Measurements from ENCODE around the gene TMEM229B. TPM values are rescaled to one million over a fixed set of nuclear protein-coding genes. Genes with fewer than 3 reads are reported as not detected.

TMEM229B gene
- total and polyA plus RNA-seq, 2 of the 4 experiments (the other 2 are of a cell fraction) = under 0.01 TPM; not detected in 1

DNA sequence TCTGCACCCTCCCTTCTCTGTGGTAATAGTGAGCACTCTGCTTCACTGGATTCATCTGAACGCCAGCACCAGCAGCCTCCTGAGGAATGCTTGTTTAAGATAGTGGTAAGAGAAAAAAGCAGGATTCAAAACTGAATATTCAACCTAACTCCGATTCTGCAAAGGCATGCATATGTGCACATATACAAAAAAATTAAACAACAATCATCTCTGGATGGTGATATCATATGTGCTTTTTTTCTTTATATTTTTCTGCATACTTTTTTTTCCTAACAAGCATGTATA lies 9.8 kb downstream of the TMEM229B start:
- ChIA-PET CTCF (no interaction called here), POLR2A (ENCODE audit: unreplicated experiment) (no interaction called here)
- Histone ChIP-seq H3K27me3 (ENCODE audit: control insufficient read depth, insufficient read depth, low read length) (peaks cover 29% of the 10 kb centered on the region), H3K4me3 (ENCODE audit: insufficient read depth, low read depth, low read length) (no peak overlapping the region), H4K5ac (ENCODE audit: low read depth, low read length) (no peak overlapping the region), H3K36me3 (ENCODE audit: control insufficient read depth, insufficient read depth, low read length) (no peaks in the 10 kb centered on the region), H2BK5ac (ENCODE audit: low read depth, low read length, poor library complexity, severe bottlenecking) (no peak overlapping the region), H3K79me1 (ENCODE audit: low read depth in 1 of 2, low read length in 2 of 2) (no peaks in the 10 kb centered on the region), H3K27ac (ENCODE audit: insufficient read depth, low read length) (no peak overlapping the region), H3K56ac (ENCODE audit: extremely low read depth, insufficient read depth, low read length) (no peak overlapping the region), H4K91ac (ENCODE audit: insufficient read depth, low read depth, low read length) (no peak overlapping the region), H4K20me1 (ENCODE audit: insufficient read depth, low read length) (no peaks in the 10 kb centered on the region), H3K4me1 (ENCODE audit: control insufficient read depth, insufficient read depth, low read length) (no peaks in the 10 kb centered on the region), H2AK9ac (replicated peaks; ENCODE audit: low read depth, low read length, poor library complexity) (no peak overlapping the region), H2BK15ac (ENCODE audit: low read depth, low read length) (no peak overlapping the region), H2BK20ac (ENCODE audit: low read depth, low read length) (no peak overlapping the region), H3K9me1 (ENCODE audit: insufficient read depth, low read length) (no peaks in the 10 kb centered on the region), H3K9ac (ENCODE audit: low read depth, low read length) (no peak overlapping the region), H2BK120ac (ENCODE audit: low read depth, low read length) (no peak overlapping the region), H3K14ac (replicated peaks; ENCODE audit: low read depth, low read length) (no peak overlapping the region), H2AK5ac (ENCODE audit: low read depth, low read length) (no peak overlapping the region), H3K4me2 (ENCODE audit: low read depth, low read length) (no peak overlapping the region), H3K9me3 (ENCODE audit: control insufficient read depth, insufficient read depth, low read length) (no peaks in the 10 kb centered on the region), H3K23ac (ENCODE audit: low read depth, low read length) (no peak overlapping the region), H3K18ac (ENCODE audit: low read depth, low read length) (no peak overlapping the region), H4K8ac (ENCODE audit: low read depth in 2 of 2, low read length in 2 of 2) (no peak overlapping the region), H2AFZ (replicated peaks; ENCODE audit: low read length, poor library complexity) (no peak overlapping the region), H3K4ac (ENCODE audit: low read depth, low read length) (no peak overlapping the region)
- intact Hi-C loops (cut with micrococcal nuclease) = no loop called here
- dilution Hi-C loops (cut with HindIII; ENCODE audit: low sequenced_read_pairs, unreplicated experiment) = no loop called here
- no peak for TF ChIP-seq MAFK (IDR thresholded peaks at IDR 0.05; ENCODE audit: low read depth, low read length)
- TF ChIP-seq RFX5 (IDR thresholded peaks at IDR 0.05; ENCODE audit: low read depth, low read length) = no peak
- TF ChIP-seq CEBPB (IDR thresholded peaks at IDR 0.05; ENCODE audit: low read depth, low read length) = no peak
- TF ChIP-seq CHD1 (IDR thresholded peaks at IDR 0.05; ENCODE audit: low read depth, low read length) = no peak
- TF ChIP-seq MXI1 (IDR thresholded peaks at IDR 0.05; ENCODE audit: borderline replicate concordance, low read depth, low read length) = no peak
- TF ChIP-seq POLR2A (IDR thresholded peaks at IDR 0.05; ENCODE audit: low read depth, low read length) = no peak
- TF ChIP-seq, protein P1, sequence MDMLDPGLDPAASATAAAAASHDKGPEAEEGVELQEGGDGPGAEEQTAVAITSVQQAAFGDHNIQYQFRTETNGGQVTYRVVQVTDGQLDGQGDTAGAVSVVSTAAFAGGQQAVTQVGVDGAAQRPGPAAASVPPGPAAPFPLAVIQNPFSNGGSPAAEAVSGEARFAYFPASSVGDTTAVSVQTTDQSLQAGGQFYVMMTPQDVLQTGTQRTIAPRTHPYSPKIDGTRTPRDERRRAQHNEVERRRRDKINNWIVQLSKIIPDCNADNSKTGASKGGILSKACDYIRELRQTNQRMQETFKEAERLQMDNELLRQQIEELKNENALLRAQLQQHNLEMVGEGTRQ (IDR thresholded peaks at IDR 0.05; ENCODE audit: low read depth, low read length) = no peak
- TF ChIP-seq, protein P2, sequence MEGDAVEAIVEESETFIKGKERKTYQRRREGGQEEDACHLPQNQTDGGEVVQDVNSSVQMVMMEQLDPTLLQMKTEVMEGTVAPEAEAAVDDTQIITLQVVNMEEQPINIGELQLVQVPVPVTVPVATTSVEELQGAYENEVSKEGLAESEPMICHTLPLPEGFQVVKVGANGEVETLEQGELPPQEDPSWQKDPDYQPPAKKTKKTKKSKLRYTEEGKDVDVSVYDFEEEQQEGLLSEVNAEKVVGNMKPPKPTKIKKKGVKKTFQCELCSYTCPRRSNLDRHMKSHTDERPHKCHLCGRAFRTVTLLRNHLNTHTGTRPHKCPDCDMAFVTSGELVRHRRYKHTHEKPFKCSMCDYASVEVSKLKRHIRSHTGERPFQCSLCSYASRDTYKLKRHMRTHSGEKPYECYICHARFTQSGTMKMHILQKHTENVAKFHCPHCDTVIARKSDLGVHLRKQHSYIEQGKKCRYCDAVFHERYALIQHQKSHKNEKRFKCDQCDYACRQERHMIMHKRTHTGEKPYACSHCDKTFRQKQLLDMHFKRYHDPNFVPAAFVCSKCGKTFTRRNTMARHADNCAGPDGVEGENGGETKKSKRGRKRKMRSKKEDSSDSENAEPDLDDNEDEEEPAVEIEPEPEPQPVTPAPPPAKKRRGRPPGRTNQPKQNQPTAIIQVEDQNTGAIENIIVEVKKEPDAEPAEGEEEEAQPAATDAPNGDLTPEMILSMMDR (conservative IDR thresholded peaks at IDR 0.05; ENCODE audit: low read depth, low read length) = no peak
- no TSS peak for BruUV-seq (replicated peaks)
- in situ Hi-C loops (cut with MboI; ENCODE audit: low sequenced_read_pairs) = no loop called here
- no peak for ATAC-seq (ENCODE audit: low read depth)
- DNase-seq = no peak
- WGBS, 2 experiments (ENCODE audit: extremely low coverage in 2 of 2, insufficient read length in 1 of 2) = no CpG with 5 or more reads among the region's 2 CpGs
